ENCODE data around the gene ZFYVE27. TPM values are rescaled to one million over a fixed set of nuclear protein-coding genes. Genes with fewer than 3 reads are reported as not detected.

The ZFYVE27 gene
- total RNA-seq, 1 donor from 2014 or later: 48.5 TPM

GRCh38 chr10:97770255-97770654 lies 33.3 kb downstream of the ZFYVE27 start:
- TF ChIP-seq, protein P1, sequence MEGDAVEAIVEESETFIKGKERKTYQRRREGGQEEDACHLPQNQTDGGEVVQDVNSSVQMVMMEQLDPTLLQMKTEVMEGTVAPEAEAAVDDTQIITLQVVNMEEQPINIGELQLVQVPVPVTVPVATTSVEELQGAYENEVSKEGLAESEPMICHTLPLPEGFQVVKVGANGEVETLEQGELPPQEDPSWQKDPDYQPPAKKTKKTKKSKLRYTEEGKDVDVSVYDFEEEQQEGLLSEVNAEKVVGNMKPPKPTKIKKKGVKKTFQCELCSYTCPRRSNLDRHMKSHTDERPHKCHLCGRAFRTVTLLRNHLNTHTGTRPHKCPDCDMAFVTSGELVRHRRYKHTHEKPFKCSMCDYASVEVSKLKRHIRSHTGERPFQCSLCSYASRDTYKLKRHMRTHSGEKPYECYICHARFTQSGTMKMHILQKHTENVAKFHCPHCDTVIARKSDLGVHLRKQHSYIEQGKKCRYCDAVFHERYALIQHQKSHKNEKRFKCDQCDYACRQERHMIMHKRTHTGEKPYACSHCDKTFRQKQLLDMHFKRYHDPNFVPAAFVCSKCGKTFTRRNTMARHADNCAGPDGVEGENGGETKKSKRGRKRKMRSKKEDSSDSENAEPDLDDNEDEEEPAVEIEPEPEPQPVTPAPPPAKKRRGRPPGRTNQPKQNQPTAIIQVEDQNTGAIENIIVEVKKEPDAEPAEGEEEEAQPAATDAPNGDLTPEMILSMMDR (IDR thresholded peaks at IDR 0.05; ENCODE audit: partially characterized antibody, unreplicated experiment): no peak
- H3K9me3 Mint-ChIP-seq (ENCODE audit: unreplicated experiment): peaks cover 7% of the 10 kb centered on the region
- peaks cover 4% of the 10 kb centered on the region for H3K36me3 Mint-ChIP-seq (ENCODE audit: unreplicated experiment)
- no peak overlapping the region for H3K27ac Mint-ChIP-seq (ENCODE audit: unreplicated experiment)
- peak overlapping the region; percentile 81 for H3K4me3 Mint-ChIP-seq (ENCODE audit: unreplicated experiment)
- no peaks in the 10 kb centered on the region for H3K4me1 Mint-ChIP-seq (ENCODE audit: low read depth, unreplicated experiment)
- H3K27me3 Mint-ChIP-seq (ENCODE audit: unreplicated experiment): peaks cover 28% of the 10 kb centered on the region
- no peak for DNase-seq

- peaks cover 28% of the 10 kb centered on the region for H3K27me3 Mint-ChIP-seq (ENCODE audit: unreplicated experiment)
- DNase-seq: peak; percentile 61
- H3K4me3 Mint-ChIP-seq (ENCODE audit: unreplicated experiment): peak overlapping the region; percentile 81
- peaks cover 7% of the 10 kb centered on the region for H3K9me3 Mint-ChIP-seq (ENCODE audit: unreplicated experiment)
- no peak overlapping the region for H3K27ac Mint-ChIP-seq (ENCODE audit: unreplicated experiment)
- TF ChIP-seq, protein P1 (IDR thresholded peaks at IDR 0.05; ENCODE audit: partially characterized antibody, unreplicated experiment): no peak
- peaks cover 4% of the 10 kb centered on the region for H3K36me3 Mint-ChIP-seq (ENCODE audit: unreplicated experiment)
- no peaks in the 10 kb centered on the region for H3K4me1 Mint-ChIP-seq (ENCODE audit: low read depth, unreplicated experiment)
Observed at GRCh38 chr10:97771055-97771891, 34.3 kb downstream of the ZFYVE27 start.

GRCh38 chr10:97771913-97772823 lies 35.2 kb downstream of the ZFYVE27 start, which contains the start of gene SFRP5:
Gene SFRP5, minus strand, starts transcription at chr10:97771999. Its CDS starts 166 bp downstream, at chr10:97771833.
- peaks cover 4% of the 10 kb centered on the region for H3K36me3 Mint-ChIP-seq (ENCODE audit: unreplicated experiment)
- no peak within 1 kb of the TSS for H3K27ac Mint-ChIP-seq (ENCODE audit: unreplicated experiment)
- H3K27me3 Mint-ChIP-seq (ENCODE audit: unreplicated experiment): peaks cover 28% of the 10 kb centered on the region
- TF ChIP-seq, protein P1 (IDR thresholded peaks at IDR 0.05; ENCODE audit: partially characterized antibody, unreplicated experiment): no peak
- H3K4me3 Mint-ChIP-seq (ENCODE audit: unreplicated experiment): peak within 1 kb of the TSS; percentile 89
- H3K9me3 Mint-ChIP-seq (ENCODE audit: unreplicated experiment): peaks cover 7% of the 10 kb centered on the region
- H3K4me1 Mint-ChIP-seq (ENCODE audit: low read depth, unreplicated experiment): no peaks in the 10 kb centered on the region
- no peak for DNase-seq

GRCh38 chr10:97773096-97773495 lies 36.2 kb downstream of the ZFYVE27 start:
- peaks cover 25% of the 10 kb centered on the region for H3K27me3 Mint-ChIP-seq (ENCODE audit: unreplicated experiment)
- peaks cover 7% of the 10 kb centered on the region for H3K9me3 Mint-ChIP-seq (ENCODE audit: unreplicated experiment)

More at GRCh38 chr10:97773096-97773495, 36.2 kb downstream of the ZFYVE27 start:
- Mint-ChIP-seq H3K4me1 (ENCODE audit: low read depth, unreplicated experiment) (no peaks in the 10 kb centered on the region), H3K27ac (ENCODE audit: unreplicated experiment) (no peak overlapping the region), H3K36me3 (ENCODE audit: unreplicated experiment) (peaks cover 4% of the 10 kb centered on the region), H3K4me3 (ENCODE audit: unreplicated experiment) (no peak overlapping the region)
- TF ChIP-seq, protein P1 (IDR thresholded peaks at IDR 0.05; ENCODE audit: partially characterized antibody, unreplicated experiment): no peak
- DNase-seq: no peak

Measured in glutamatergic neuron (in vitro differentiated cells).